ENCODE data around the gene SCRN1. TPM values are rescaled to one million over a fixed set of nuclear protein-coding genes. Genes with fewer than 3 reads are reported as not detected.
A peak's percentile ranks its signal among the peaks of the same experiment; 100 is the strongest.

Gene SCRN1
- total RNA-seq, 4 donors from 2014 or later = 26.6 to 38.5 (median 32.9) TPM

GRCh38 chr7:30027740-30028215 lies 38.2 kb upstream of the SCRN1 start:
- peak overlapping the region in 2 of 3 donors; percentile 14 to 89 for H3K4me3 ChIP-seq (replicated peaks in 1 of 3)
- H3K4me1 ChIP-seq = peaks cover 23 to 32% of the 10 kb centered on the region in 2 donors
- no peaks in the 10 kb centered on the region for H3K36me3 ChIP-seq
- H3K27ac ChIP-seq = peak overlapping the region in 2 of 3 donors; percentile 92 to 96
- intact Hi-C loops (cut with DNase I) = loop anchor here (10.0 kb wide), 1 partner anchor 107 kb away; the partner anchor contains the start of gene MTURN
- no peaks in the 10 kb centered on the region for H3K9me3 ChIP-seq
- DNase-seq = no peak
- TF ChIP-seq POLR2A (IDR thresholded peaks at IDR 0.05) = no peak
- no peak for TF ChIP-seq CTCF (IDR thresholded peaks at IDR 0.05)
- WGBS, 2 donors = 6 to 9% methylated on average over 9 of the region's 9 CpGs
- no peaks in the 10 kb centered on the region for H3K27me3 ChIP-seq

- WGBS, 2 donors = 3 to 4% methylated on average over 10 of the region's 10 CpGs
- DNase-seq = no peak
These were observed 37.5 kb upstream of the SCRN1 start for GRCh38 chr7:30027065-30027456.

GRCh38 chr7:30026229-30027064 lies 36.8 kb upstream of the SCRN1 start, which contains the start of gene FKBP14:
TSS of gene FKBP14 (minus strand) at chr7:30026702. CDS start at chr7:30026508, 194 bp downstream.
- intact Hi-C loops (cut with DNase I) = loop anchor here (10.0 kb wide), 1 partner anchor 108 kb away; the partner anchor contains the start of gene MTURN
- Histone ChIP-seq H3K9me3 (no peaks in the 10 kb centered on the region), H3K4me1 (peaks cover 23 to 26% of the 10 kb centered on the region in 2 donors), H3K27me3 (no peaks in the 10 kb centered on the region), H3K27ac (peak within 1 kb of the TSS; percentile 19 to 71 (median 69)), H3K4me3 (replicated peaks in 1 of 3) (peak within 1 kb of the TSS in 2 of 3 donors; percentile 83 to 89), H3K36me3 (no peaks in the 10 kb centered on the region)
- WGBS, 2 donors = 0 to 1% methylated on average over 24 to 34 of the region's 35 CpGs
- TF ChIP-seq POLR2A (IDR thresholded peaks at IDR 0.05) (peak in 1 of 2 donors; percentile 37), CTCF (IDR thresholded peaks at IDR 0.05) (peak in 1 of 6 experiments; percentile 17)
- DNase-seq = peak; percentile 98

More at GRCh38 chr7:30027065-30027456, 37.5 kb upstream of the SCRN1 start:
- no peak for TF ChIP-seq CTCF (IDR thresholded peaks at IDR 0.05)
- no peak for TF ChIP-seq POLR2A (IDR thresholded peaks at IDR 0.05)
- peak overlapping the region; percentile 19 to 71 (median 69) for H3K27ac ChIP-seq
- H3K4me1 ChIP-seq = peaks cover 23 to 26% of the 10 kb centered on the region in 2 donors
- H3K36me3 ChIP-seq = no peaks in the 10 kb centered on the region
- H3K4me3 ChIP-seq (replicated peaks in 1 of 3) = peak overlapping the region in 2 of 3 donors; percentile 36 to 89
- no peaks in the 10 kb centered on the region for H3K27me3 ChIP-seq
- intact Hi-C loops (cut with DNase I) = loop anchor here (10.0 kb wide), 1 partner anchor 108 kb away; the partner anchor contains the start of gene MTURN
- H3K9me3 ChIP-seq = no peaks in the 10 kb centered on the region

GRCh38 chr7:30023524-30023923 lies 33.9 kb upstream of the SCRN1 start:
- intact Hi-C loops (cut with DNase I) = loop anchor here (10.0 kb wide), 1 partner anchor 111 kb away; the partner anchor contains the start of gene MTURN
- 95 to 97% methylated on average over 6 of the region's 6 CpGs for WGBS, 2 donors
- Histone ChIP-seq H3K27me3 (no peaks in the 10 kb centered on the region), H3K9me3 (no peaks in the 10 kb centered on the region), H3K27ac (no peak overlapping the region), H3K36me3 (no peaks in the 10 kb centered on the region), H3K4me3 (replicated peaks in 1 of 3) (no peak overlapping the region), H3K4me1 (peaks cover 16% of the 10 kb centered on the region in 2 donors)
- no peak for DNase-seq
- no peak for TF ChIP-seq CTCF (IDR thresholded peaks at IDR 0.05)
- TF ChIP-seq POLR2A (IDR thresholded peaks at IDR 0.05) = no peak

All from thyroid gland (tissue), 4 donors.